GM10248 (cell line): Measurements from ENCODE around the gene DHX8.

Source experiments
- CTCF ChIA-PET: fragments of 300-600 bp; sonication (Branson Sonifier 250); formaldehyde crosslinking; extraction: SDS; loops from one replicate; lab custom pipeline; 2021; ENCODE audit warnings: antibody characterized with exemption; lab: Yijun Ruan, JAX
- POLR2A ChIA-PET: fragments of 350-650 bp; sonication (Branson Sonifier 250); formaldehyde crosslinking; extraction: SDS; loops from one replicate; lab custom pipeline; 2020; ENCODE audit warnings: antibody characterized with exemption; lab: Yijun Ruan, JAX
- DNase-seq: peaks from one replicate; pipeline ENCODE4 v3.0.0; 2012; ENCODE audit errors: extremely low spot score
- TF ChIP-seq, protein P1 (sequence below): IDR thresholded peaks from 2 replicates; pipeline ENCODE4 v1.5.1; 2012; ENCODE audit warnings: mild to moderate bottlenecking, low read depth; ENCODE audit errors: extremely low read depth, missing control alignments, control extremely low read depth

Gene DHX8

DNA sequence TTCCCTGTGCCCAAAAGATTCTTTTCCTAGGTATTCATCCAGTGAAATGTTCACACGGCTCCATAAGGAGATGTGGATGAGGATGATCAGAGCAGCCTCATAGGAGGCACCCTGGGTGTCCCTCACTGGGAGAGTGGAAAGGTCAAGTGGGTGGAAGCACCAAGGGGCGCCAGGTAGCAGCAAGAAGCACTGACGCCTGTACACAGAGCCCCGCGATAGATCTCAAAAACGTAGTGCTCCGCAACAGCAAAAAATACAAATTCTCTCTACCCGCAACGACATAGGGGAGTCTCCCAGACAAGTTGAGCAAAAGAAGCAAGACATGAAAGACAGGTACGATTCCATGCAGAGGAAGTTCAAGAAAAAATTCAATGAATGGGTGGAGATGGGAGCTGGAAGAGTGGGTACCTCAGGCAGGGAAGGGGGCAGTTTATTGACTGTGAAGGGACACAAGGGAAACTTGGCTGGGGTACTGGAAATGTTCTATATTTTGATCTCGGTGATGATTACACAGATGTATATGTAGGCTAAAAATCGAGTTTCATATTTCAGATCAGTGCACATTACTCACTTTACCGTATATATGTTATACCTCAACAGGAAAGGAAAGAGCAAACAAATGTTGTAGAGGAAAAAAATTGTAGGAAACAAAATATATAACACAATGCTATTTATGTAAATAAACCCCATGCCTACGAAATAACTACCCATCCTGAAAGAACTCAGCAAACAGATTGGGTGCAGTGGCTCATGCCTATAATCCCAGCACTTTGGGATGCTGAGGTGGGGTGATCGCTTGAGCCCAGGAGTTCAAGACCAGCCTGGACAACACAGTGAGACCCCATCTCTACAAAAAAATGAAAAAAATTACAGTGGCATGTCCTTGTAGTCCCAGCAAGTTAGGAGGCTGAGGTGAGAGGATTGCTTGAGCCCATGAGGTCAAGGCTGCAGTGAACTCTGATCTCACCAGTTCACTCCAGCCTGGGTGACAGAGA lies 80.1 kb downstream of the DHX8 start:
- CTCF ChIA-PET: interaction anchor here (0.8 kb wide), 1 partner anchor 170 kb away, joined by 3 read pairs; no protein-coding TSS in a partner anchor
- DNase-seq: no peak
- TF ChIP-seq, protein P1, sequence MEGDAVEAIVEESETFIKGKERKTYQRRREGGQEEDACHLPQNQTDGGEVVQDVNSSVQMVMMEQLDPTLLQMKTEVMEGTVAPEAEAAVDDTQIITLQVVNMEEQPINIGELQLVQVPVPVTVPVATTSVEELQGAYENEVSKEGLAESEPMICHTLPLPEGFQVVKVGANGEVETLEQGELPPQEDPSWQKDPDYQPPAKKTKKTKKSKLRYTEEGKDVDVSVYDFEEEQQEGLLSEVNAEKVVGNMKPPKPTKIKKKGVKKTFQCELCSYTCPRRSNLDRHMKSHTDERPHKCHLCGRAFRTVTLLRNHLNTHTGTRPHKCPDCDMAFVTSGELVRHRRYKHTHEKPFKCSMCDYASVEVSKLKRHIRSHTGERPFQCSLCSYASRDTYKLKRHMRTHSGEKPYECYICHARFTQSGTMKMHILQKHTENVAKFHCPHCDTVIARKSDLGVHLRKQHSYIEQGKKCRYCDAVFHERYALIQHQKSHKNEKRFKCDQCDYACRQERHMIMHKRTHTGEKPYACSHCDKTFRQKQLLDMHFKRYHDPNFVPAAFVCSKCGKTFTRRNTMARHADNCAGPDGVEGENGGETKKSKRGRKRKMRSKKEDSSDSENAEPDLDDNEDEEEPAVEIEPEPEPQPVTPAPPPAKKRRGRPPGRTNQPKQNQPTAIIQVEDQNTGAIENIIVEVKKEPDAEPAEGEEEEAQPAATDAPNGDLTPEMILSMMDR: no peak
- POLR2A ChIA-PET: no interaction called here

DNA sequence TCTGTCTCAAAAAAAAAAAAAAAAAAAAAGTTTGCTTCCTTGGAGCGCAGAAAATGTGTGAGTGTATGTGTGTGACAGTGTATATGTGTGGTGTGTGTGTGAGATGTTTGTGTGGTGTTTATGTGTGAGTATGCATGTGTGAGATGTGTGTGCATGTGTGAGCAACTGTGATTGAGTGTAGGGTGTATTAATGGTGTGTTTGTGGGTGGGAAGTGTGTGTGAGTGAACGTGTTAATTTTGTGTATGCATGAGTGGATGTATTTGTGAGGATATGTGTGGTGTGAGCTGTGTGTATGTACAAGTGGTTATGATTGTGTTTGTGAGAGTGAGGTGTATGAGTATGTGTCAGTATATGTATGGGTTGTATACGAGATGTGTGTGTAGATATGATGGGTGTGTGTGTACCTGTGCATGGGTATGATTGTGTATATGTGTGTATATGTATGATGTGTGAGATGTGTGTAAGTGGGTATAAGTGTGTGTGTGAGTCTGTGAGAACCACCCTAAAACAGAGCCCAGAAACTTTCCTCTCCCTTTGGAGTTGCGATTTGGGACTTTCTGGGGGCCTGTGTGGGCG lies 84.8 kb downstream of the DHX8 start:
- TF ChIP-seq, protein P1: no peak
- ChIA-PET CTCF (interaction anchor here (1.5 kb wide), 1 partner anchor 8 kb away, joined by 6 read pairs; no protein-coding TSS in a partner anchor), POLR2A (no interaction called here)
- DNase-seq: no peak

DNA sequence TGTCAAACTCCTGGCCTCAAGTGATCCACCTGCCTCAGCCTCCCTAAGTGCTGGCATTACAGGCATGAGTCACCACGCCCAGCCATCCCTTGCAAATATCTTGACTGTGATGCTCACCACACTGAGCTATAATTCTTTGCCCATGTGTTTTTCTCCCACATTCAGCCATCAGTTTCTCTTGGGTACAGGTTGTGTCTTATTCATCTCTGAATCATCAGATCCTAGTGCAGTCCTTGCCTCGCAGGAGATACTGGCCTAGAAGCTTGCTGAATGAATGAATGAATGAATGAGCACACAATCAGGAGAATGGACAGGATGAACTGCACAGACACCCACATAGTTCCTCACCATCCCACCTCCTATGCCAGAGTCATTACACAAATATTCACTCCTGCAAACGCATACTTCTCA lies 86.7 kb downstream of the DHX8 start:
- ChIA-PET CTCF (interaction anchor here (1.3 to 1.4 kb wide), 2 partner anchors 123 to 190 kb away, joined by 4 read pairs; no protein-coding TSS in a partner anchor), POLR2A (no interaction called here)
- TF ChIP-seq, protein P1: no peak
- DNase-seq: no peak

DNA sequence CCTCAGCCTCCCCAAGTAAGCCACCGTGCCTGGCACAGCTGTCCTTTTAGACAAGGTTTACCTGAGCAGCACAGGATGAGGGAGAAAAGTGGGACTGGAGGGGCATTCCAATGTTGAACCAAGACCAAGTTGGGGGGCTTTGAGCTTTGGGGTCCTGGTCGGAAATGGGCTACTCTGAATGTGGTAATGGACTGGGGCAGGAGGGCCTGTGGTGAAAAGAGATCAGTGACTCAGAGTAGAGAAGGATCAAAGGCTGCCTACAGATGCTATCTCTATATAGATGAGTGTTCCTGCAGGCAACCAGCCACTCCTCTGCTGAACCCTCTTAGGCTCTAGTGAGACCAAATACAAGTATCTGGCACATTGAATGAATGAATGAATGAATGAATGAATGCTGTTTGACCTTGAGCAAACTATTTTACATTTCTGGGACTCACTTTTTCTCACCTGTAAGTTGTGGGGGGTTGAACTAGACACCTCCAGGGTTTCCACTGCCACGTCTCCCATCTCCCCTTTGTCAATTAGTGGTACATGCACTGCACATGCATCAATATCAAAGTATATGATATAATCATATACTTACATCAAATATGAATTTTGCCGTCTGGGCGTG lies 88.7 kb downstream of the DHX8 start:
- DNase-seq: no peak
- TF ChIP-seq, protein P1: no peak
- POLR2A ChIA-PET: no interaction called here
- CTCF ChIA-PET: interaction anchor here (1.3 kb wide), 1 partner anchor 53 kb away, joined by 3 read pairs; no protein-coding TSS in a partner anchor

DNA sequence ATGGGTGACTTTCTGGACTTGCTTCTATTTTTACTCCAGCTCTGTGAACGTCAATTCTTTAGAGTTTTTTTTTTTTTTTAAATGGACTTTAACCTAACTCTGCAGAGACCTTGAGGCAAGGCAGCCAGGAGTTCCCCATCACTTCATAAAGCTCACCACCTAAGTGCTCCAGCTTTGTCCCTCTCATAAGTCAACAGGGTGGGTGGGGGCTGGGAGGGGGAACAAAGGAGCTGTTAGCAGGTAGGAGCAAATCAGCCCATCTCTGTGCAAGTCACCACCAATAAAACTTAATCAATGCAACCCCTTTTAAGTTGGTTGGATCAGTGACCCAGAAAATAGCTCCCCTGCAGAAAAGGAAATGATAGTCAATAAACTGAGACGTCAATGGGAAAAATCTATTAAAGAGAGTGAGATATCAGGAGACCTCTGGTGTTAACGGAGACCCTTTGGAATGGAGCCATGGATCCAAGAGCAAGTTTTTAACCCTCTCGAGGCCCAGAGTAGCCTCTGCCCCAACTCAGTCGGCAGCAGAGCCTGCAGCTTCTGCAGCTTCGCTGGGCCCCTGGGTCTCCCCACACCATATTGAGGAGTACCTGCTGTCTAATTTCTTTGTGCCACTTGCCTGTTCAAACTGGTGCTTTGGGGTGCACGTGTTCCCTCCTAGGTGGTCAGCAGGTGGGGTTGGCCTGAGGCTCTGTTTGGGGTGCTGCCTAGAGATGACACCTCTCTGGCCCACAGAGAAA lies 90.0 kb downstream of the DHX8 start:
- ChIA-PET POLR2A (no interaction called here), CTCF (interaction anchor here (1.3 to 7.1 kb wide), 4 partner anchors 13 to 193 kb away, joined by 5 to 79 read pairs (median 20); partner anchors contain the start of gene SOST)
- TF ChIP-seq, protein P1: no peak
- DNase-seq: no peak

DNA sequence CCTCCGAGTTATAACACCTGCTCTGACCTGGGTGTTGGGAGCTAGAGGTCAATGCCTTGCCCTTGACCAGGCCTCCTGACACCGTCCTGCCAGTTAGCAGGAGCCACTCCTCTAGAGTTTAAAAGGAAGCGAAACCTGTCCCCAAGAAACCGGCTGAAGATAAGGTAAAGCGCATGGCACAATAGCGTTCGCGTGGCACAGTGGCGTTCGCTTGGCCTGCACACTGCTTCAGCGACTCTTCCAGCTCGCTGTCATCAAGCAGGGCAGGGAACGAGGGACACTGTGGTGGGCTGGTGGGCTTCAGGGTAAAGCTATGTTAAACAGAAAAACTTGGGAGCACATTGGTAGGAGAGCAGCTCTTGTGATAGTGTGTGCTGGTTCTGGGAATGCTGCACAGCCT lies 90.6 kb downstream of the DHX8 start:
- CTCF ChIA-PET: interaction anchor here (1.3 to 7.1 kb wide), 4 partner anchors 14 to 192 kb away, joined by 5 to 79 read pairs (median 20); partner anchors contain the start of gene SOST
- TF ChIP-seq, protein P1: no peak
- DNase-seq: no peak
- POLR2A ChIA-PET: no interaction called here
